ENCODE data around the gene CEP250.

Gene CEP250

DNA sequence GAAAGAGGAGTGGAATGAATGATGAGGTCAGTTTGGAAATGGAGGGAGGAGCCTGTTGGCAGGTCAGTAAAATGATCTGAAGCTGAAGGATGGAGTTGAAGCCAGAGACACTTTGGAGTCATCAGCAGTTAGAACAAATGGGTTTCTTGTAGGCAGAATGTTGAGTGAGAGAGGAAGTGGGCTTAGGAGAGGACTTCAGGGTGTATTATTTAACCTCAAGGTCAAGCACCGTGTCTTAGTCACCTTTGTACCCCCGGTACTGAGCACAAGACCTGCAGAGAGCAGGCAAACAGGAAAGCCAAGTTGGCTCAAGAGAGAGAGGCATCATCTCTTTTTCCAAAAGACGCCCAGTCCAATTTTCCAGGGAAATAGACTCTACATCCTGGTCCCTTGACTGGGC lies 50.8 kb downstream of the CEP250 start:
- in situ Hi-C loops (cut with HindIII; ENCODE audit: low pct_ligation_motif_present, low sequenced_read_pairs): no loop called here
- H3K27ac ChIP-seq: no peak overlapping the region
- peaks cover 62% of the 10 kb centered on the region for H3K36me3 ChIP-seq (replicated peaks)
- no peaks in the 10 kb centered on the region for H3K27me3 ChIP-seq (replicated peaks)
- no peak overlapping the region for H3K4me3 ChIP-seq (ENCODE audit: low read depth, low read length)
- TF ChIP-seq, protein P1, sequence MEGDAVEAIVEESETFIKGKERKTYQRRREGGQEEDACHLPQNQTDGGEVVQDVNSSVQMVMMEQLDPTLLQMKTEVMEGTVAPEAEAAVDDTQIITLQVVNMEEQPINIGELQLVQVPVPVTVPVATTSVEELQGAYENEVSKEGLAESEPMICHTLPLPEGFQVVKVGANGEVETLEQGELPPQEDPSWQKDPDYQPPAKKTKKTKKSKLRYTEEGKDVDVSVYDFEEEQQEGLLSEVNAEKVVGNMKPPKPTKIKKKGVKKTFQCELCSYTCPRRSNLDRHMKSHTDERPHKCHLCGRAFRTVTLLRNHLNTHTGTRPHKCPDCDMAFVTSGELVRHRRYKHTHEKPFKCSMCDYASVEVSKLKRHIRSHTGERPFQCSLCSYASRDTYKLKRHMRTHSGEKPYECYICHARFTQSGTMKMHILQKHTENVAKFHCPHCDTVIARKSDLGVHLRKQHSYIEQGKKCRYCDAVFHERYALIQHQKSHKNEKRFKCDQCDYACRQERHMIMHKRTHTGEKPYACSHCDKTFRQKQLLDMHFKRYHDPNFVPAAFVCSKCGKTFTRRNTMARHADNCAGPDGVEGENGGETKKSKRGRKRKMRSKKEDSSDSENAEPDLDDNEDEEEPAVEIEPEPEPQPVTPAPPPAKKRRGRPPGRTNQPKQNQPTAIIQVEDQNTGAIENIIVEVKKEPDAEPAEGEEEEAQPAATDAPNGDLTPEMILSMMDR (IDR thresholded peaks at IDR 0.05; ENCODE audit: low read depth, low read length, missing control alignments): no peak
- no peak for DNase-seq

DNA sequence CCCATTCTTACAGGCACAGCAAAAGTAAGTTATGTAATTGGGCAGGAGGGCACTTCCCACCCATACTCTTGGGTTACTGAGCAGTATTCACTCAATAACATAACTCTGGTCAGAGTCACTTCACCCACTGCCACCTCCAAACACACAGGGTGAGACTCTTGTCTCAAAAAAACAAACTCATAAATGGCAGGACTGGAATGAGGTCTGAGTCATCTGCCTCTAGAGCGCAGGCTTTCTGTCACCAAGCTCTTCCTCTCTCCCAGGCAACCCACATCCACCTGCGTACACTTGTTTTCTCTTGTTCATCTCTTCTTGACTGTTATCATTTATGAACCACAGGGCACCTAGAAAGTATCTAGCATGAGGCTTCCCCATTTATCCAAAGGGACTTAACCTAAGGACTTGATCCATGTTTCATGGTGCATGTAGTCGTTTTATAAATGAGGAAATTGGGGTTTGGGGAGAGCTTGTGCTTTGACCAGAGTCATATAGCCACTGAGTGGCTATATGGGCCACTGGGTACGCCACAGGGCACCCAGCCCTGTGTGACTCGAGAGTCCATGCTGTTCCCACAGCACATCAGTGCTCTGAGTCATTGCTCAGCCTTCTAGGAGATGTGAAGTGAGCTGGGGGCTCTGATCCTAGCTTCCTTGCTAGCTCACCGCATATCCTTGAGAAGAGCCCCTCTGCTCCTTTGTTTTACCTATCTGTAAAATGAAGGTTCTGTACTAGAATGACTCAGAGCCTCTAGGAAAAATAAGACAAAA lies 51.7 kb downstream of the CEP250 start:
- peak; percentile 51 for DNase-seq
- peaks cover 67% of the 10 kb centered on the region for H3K36me3 ChIP-seq (replicated peaks)
- in situ Hi-C loops (cut with HindIII; ENCODE audit: low pct_ligation_motif_present, low sequenced_read_pairs): no loop called here
- H3K27ac ChIP-seq: peak overlapping the region; percentile 48
- TF ChIP-seq, protein P1 (IDR thresholded peaks at IDR 0.05; ENCODE audit: low read depth, low read length, missing control alignments): no peak
- H3K4me3 ChIP-seq (ENCODE audit: low read depth, low read length): no peak overlapping the region
- no peaks in the 10 kb centered on the region for H3K27me3 ChIP-seq (replicated peaks)

DNA sequence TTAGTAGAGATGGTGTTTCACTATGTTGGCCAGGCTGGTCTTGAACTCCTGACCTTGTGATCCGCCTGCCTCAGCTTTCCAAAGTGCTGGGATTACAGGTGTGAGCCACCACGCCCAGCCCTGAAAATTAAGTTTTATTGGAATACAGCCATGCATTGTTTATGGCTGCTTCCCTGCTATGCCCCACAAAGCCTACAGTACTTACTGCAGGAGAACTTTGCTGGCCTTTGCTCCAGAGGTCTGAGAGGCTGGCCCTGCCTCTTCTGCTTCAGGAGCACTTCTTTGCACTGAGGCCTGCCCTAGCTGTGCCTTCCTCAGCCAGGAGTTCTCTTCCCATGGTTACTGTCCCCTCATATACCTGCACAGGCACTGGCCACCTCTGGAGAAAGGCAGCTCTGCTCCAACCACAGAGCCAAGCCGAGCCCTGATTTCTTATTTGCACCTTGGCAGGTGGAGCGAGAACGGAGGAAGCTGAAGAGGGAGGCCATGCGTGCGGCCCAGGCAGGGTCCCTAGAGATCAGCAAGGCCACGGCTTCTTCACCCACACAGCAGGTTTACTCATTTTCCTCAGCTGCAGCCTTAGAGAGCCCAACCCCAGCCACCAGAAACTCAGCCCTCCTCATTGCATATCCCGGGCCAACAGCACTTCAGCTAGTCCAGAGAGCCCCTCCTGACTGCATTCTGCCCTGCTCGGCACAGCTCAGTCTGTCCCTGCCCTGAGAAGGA lies 53.3 kb downstream of the CEP250 start:
- DNase-seq: no peak
- Histone ChIP-seq H3K4me3 (ENCODE audit: low read depth, low read length) (no peak overlapping the region), H3K27ac (no peak overlapping the region), H3K36me3 (replicated peaks) (peaks cover 60% of the 10 kb centered on the region), H3K27me3 (replicated peaks) (no peaks in the 10 kb centered on the region)
- TF ChIP-seq, protein P1 (IDR thresholded peaks at IDR 0.05; ENCODE audit: low read depth, low read length, missing control alignments): no peak
- in situ Hi-C loops (cut with HindIII; ENCODE audit: low pct_ligation_motif_present, low sequenced_read_pairs): no loop called here

DNA sequence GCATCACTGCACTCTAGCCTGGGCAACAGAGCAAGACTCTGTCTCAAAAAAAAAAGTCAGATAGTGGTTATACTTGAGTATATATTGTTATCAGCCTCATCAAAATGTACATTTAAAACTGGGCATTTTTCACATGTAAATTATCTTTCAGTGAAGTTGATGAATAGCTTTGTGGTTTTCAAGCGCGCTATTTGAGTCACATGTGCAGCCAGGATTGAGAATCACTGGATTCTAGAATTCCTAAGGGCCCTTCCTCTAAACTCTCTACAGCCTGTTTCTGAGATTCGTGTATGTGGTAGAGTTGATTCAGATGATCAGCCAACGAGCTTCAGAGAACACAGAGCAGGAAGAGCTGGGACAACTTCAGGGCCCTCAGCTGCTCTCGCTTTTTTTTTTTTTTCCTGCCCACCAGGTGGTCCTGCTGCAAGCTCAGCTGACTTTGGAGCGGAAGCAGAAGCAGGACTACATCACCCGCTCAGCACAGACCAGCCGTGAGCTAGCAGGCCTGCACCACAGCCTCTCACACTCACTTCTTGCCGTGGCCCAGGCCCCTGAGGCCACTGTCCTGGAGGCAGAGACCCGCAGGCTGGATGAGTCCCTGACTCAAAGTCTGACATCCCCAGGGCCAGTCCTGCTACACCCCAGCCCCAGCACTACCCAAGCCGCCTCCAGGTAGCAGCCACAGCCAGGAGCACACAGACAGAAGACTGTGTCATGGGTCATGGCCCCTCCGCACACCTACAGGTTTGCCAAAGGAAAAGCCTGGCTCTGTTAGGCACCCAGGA lies 55.7 kb downstream of the CEP250 start:
- no peak for DNase-seq
- peaks cover 56% of the 10 kb centered on the region for H3K36me3 ChIP-seq (replicated peaks)

DNA sequence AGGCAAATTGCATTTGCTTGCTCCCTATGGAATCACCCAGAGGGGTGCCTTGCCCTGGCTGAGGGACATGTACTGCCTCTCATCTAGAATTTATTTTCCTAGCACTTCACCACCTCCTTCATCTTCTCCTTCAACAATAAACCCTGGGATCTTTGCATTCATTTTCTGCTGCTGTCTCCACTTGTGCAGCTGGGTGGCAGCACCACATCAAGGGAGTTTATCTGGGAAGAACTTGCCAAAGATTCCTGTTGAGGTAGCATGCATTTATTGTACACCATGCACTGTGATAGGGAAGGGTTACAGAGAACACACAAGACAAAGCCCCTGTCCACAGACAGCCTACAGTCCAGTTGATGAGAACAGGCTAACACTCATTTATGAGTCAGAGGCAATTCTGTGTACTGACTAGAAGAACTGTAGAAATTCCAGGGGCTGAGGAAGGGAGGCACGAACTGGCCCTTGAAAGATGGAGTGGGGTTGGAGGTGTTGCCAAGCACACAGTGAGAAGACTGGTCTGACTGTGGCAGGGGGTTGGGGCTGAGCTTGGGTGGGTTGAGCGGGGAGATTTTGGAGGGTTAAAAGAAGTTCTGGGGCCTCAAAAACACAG lies 56.5 kb downstream of the CEP250 start:
- TF ChIP-seq, protein P1 (IDR thresholded peaks at IDR 0.05; ENCODE audit: low read depth, low read length, missing control alignments): peak; percentile 79
- in situ Hi-C loops (cut with HindIII; ENCODE audit: low pct_ligation_motif_present, low sequenced_read_pairs): no loop called here
- no peaks in the 10 kb centered on the region for H3K27me3 ChIP-seq (replicated peaks)
- no peak overlapping the region for H3K4me3 ChIP-seq (ENCODE audit: low read depth, low read length)
- peaks cover 56% of the 10 kb centered on the region for H3K36me3 ChIP-seq (replicated peaks)
- no peak overlapping the region for H3K27ac ChIP-seq
- DNase-seq: peak; percentile 33

More for the DNA sequence above, 55.7 kb downstream of the CEP250 start:
- Histone ChIP-seq H3K27me3 (replicated peaks) (no peaks in the 10 kb centered on the region), H3K27ac (no peak overlapping the region), H3K4me3 (ENCODE audit: low read depth, low read length) (no peak overlapping the region)
- TF ChIP-seq, protein P1 (IDR thresholded peaks at IDR 0.05; ENCODE audit: low read depth, low read length, missing control alignments): no peak
- in situ Hi-C loops (cut with HindIII; ENCODE audit: low pct_ligation_motif_present, low sequenced_read_pairs): no loop called here
